CD8-positive, alpha-beta memory T cell (primary cell): ENCODE data around the gene ADM. TPM values are rescaled to one million over a fixed set of nuclear protein-coding genes. Genes with fewer than 3 reads are reported as not detected.
A peak's percentile ranks its signal among the peaks of the same experiment; 100 is the strongest.

Source experiments
- CTCF ChIA-PET: fragments of 350-600 bp; sonication (Branson Sonifier 250); formaldehyde crosslinking; loops from one replicate; lab custom pipeline; 2021; ENCODE audit warnings: antibody characterized with exemption; lab: Charles Lee
- POLR2A ChIA-PET: fragments of 350-600 bp; sonication (Branson Sonifier 250); formaldehyde crosslinking; loops from one replicate; lab custom pipeline; 2021; ENCODE audit warnings: antibody characterized with exemption; lab: Charles Lee
- DNase-seq, 5 donors: peaks; one replicate each; pipeline versions ENCODE4 v3.0.0 to v3.0.0-alpha.2; 2020 to 2022; ENCODE audit warnings: mixed read lengths in 1 of 5
- H3K27ac ChIP-seq: one replicate; pipeline ENCODE4 v1.7.0; 2013; ENCODE audit warnings: low read depth, mild to moderate bottlenecking, low read length, moderate library complexity
- H3K27me3 ChIP-seq: 2 replicates; pipeline ENCODE4 v1.7.0; 2013; ENCODE audit warnings: low read length, mild to moderate bottlenecking; ENCODE audit not compliant: insufficient read depth, poor library complexity, severe bottlenecking
- H3K36me3 ChIP-seq: 2 replicates; pipeline ENCODE4 v1.7.0; 2013; ENCODE audit warnings: mild to moderate bottlenecking, low read length, moderate library complexity; ENCODE audit not compliant: insufficient read depth
- H3K4me1 ChIP-seq: 2 replicates; pipeline ENCODE4 v1.7.0; 2013; ENCODE audit warnings: mild to moderate bottlenecking, low read length, moderate library complexity; ENCODE audit not compliant: insufficient read depth
- H3K4me3 ChIP-seq: 2 replicates; pipeline ENCODE4 v1.7.0; 2013; ENCODE audit warnings: mild to moderate bottlenecking, low read length
- H3K9me3 ChIP-seq: 2 replicates; pipeline ENCODE4 v1.7.0; 2013; ENCODE audit warnings: mild to moderate bottlenecking, low read length
- H3K27ac Mint-ChIP-seq, 8 donors: one replicate each; pipeline ENCODE4 v1.8.0; 2020 to 2021; ENCODE audit warnings: mixed read lengths in 8 of 8, mild to moderate bottlenecking in 6 of 8, inconsistent platforms in 3 of 8, moderate library complexity in 3 of 8
- H3K27me3 Mint-ChIP-seq, 2 donors: one replicate each; pipeline ENCODE4 v1.8.0; 2020 to 2021; ENCODE audit warnings: mixed read lengths in 2 of 2, mild to moderate bottlenecking in 1 of 2, moderate library complexity in 1 of 2
- H3K36me3 Mint-ChIP-seq, 3 donors: one replicate each; pipeline ENCODE4 v1.8.0; 2020 to 2021; ENCODE audit warnings: mixed read lengths in 3 of 3, inconsistent platforms in 1 of 3, mild to moderate bottlenecking in 1 of 3
- H3K4me1 Mint-ChIP-seq, 3 donors: one replicate each; pipeline ENCODE4 v1.8.0; 2020 to 2021; ENCODE audit warnings: mixed read lengths in 3 of 3, inconsistent platforms in 1 of 3, mild to moderate bottlenecking in 1 of 3
- H3K4me3 Mint-ChIP-seq, 7 donors: one replicate each; pipeline ENCODE4 v1.8.0; 2020 to 2021; ENCODE audit warnings: mixed read lengths in 7 of 7, mild to moderate bottlenecking in 6 of 7, moderate library complexity in 4 of 7, inconsistent platforms in 2 of 7
- H3K9me3 Mint-ChIP-seq, 5 donors: one replicate each; pipeline ENCODE4 v1.8.0; 2020 to 2022; ENCODE audit warnings: mixed read lengths in 5 of 5, mild to moderate bottlenecking in 3 of 5, moderate library complexity in 2 of 5, inconsistent platforms in 1 of 5
- polyA plus RNA-seq: library from polyadenylated mRNA; unstranded; fragments of 300-500 nt; fragmentation: Illumina TruSeq; gene quantifications from one replicate; pipeline ENCODE4 v1.2.3, GENCODE V29; 2021
- total RNA-seq, 2 experiments: library from RNA; stranded (reverse); gene quantifications; one replicate each; pipeline ENCODE4 v1.2.3, GENCODE V29; 2021

The ADM gene
- total and polyA plus RNA-seq, 3 experiments from 2014 or later: 0.16 to 0.64 (median 0.24) TPM

- ChIA-PET POLR2A (interaction anchor here (0.5 to 1.8 kb wide), 8 partner anchors 17 to 1620 kb away, joined by 3 to 6 read pairs (median 4); partner anchors contain the start of genes RNF141, RPL27A, WEE1 and ZNF143), CTCF (interaction anchor here (0.9 to 7.2 kb wide), 12 partner anchors 8 to 555 kb away, joined by 3 to 61 read pairs (median 4); partner anchors contain the start of genes RNF141 and SBF2)
- peaks cover 54% of the 10 kb centered on the region for H3K4me1 ChIP-seq
- Mint-ChIP-seq H3K27me3 (peaks cover 4 to 16% of the 10 kb centered on the region in 2 donors), H3K27ac (peak overlapping the region; percentile 80 to 99 (median 97)), H3K36me3 (peaks cover 0 to 14% (median 0%) of the 10 kb centered on the region in 3 donors), H3K9me3 (no peaks in the 10 kb centered on the region), H3K4me1 (peaks cover 40 to 66% (median 63%) of the 10 kb centered on the region in 3 donors), H3K4me3 (peak overlapping the region; percentile 97 to 100 (median 99))
- H3K9me3 ChIP-seq: no peaks in the 10 kb centered on the region
- peak; percentile 62 to 87 (median 73) for DNase-seq
- H3K27ac ChIP-seq: peak overlapping the region; percentile 40
- H3K4me3 ChIP-seq: peak overlapping the region; percentile 93
- no peaks in the 10 kb centered on the region for H3K36me3 ChIP-seq
- H3K27me3 ChIP-seq: peaks cover 22% of the 10 kb centered on the region
Observed at GRCh38 chr11:10302744-10303557, 1.9 kb upstream of the ADM start.

- POLR2A ChIA-PET: interaction anchor here (0.6 to 1.8 kb wide), 7 partner anchors 18 to 1621 kb away, joined by 3 to 6 read pairs (median 3); partner anchors contain the start of genes RPL27A, WEE1 and ZNF143
Observed at GRCh38 chr11:10303558-10304363, 1.1 kb upstream of the ADM start.

GRCh38 chr11:10305262-10305963 lies 540 bp downstream of the ADM start:
- ChIA-PET POLR2A (interaction anchor here (0.6 to 1.6 kb wide), 3 partner anchors 8 to 95 kb away, joined by 3 to 4 read pairs (median 3); no protein-coding TSS in a partner anchor), CTCF (interaction anchor here (0.6 to 7.2 kb wide), 8 partner anchors 12 to 546 kb away, joined by 3 to 61 read pairs (median 4); no protein-coding TSS in a partner anchor)
- H3K27ac ChIP-seq: no peak overlapping the region
- H3K27me3 ChIP-seq: peaks cover 30% of the 10 kb centered on the region
- peaks cover 38 to 55% (median 54%) of the 10 kb centered on the region in 3 donors for H3K4me1 Mint-ChIP-seq
- H3K36me3 Mint-ChIP-seq: peaks cover 0 to 14% (median 0%) of the 10 kb centered on the region in 3 donors
- peak overlapping the region; percentile 93 for H3K4me3 ChIP-seq
- no peaks in the 10 kb centered on the region for H3K9me3 ChIP-seq
- H3K4me1 ChIP-seq: peaks cover 53% of the 10 kb centered on the region
- peak overlapping the region; percentile 97 to 100 (median 99) for H3K4me3 Mint-ChIP-seq
- no peaks in the 10 kb centered on the region for H3K36me3 ChIP-seq
- no peaks in the 10 kb centered on the region for H3K9me3 Mint-ChIP-seq
- peak in 3 of 5 donors; percentile 26 to 55 (median 33) for DNase-seq
- H3K27ac Mint-ChIP-seq: peak overlapping the region in 3 of 8 donors; percentile 11 to 35 (median 24)
- H3K27me3 Mint-ChIP-seq: peaks cover 11 to 18% of the 10 kb centered on the region in 2 donors

More at GRCh38 chr11:10303558-10304363, 1.1 kb upstream of the ADM start:
- Mint-ChIP-seq H3K9me3 (no peaks in the 10 kb centered on the region), H3K36me3 (peaks cover 0 to 14% (median 0%) of the 10 kb centered on the region in 3 donors), H3K27ac (peak overlapping the region; percentile 80 to 99 (median 97)), H3K4me3 (peak overlapping the region; percentile 97 to 100 (median 99)), H3K27me3 (peaks cover 5 to 16% of the 10 kb centered on the region in 2 donors), H3K4me1 (peaks cover 38 to 63% (median 60%) of the 10 kb centered on the region in 3 donors)
- CTCF ChIA-PET: interaction anchor here (0.9 to 7.2 kb wide), 11 partner anchors 9 to 556 kb away, joined by 3 to 61 read pairs (median 4); partner anchors contain the start of genes RNF141 and SBF2
- Histone ChIP-seq H3K36me3 (no peaks in the 10 kb centered on the region), H3K9me3 (no peaks in the 10 kb centered on the region), H3K27me3 (peaks cover 30% of the 10 kb centered on the region), H3K27ac (peak overlapping the region; percentile 40), H3K4me3 (peak overlapping the region; percentile 93), H3K4me1 (peaks cover 55% of the 10 kb centered on the region)
- peak in 2 of 5 donors; percentile 38 to 53 for DNase-seq

- H3K36me3 ChIP-seq: no peaks in the 10 kb centered on the region
- Mint-ChIP-seq H3K9me3 (no peaks in the 10 kb centered on the region), H3K27me3 (peaks cover 11 to 18% of the 10 kb centered on the region in 2 donors), H3K4me1 (peaks cover 38 to 54% (median 52%) of the 10 kb centered on the region in 3 donors), H3K36me3 (peaks cover 0 to 14% (median 0%) of the 10 kb centered on the region in 3 donors), H3K27ac (peak overlapping the region in 4 of 8 donors; percentile 8 to 33 (median 14)), H3K4me3 (peak overlapping the region; percentile 97 to 100 (median 99))
- H3K9me3 ChIP-seq: no peaks in the 10 kb centered on the region
- ChIA-PET CTCF (interaction anchor here (0.7 to 7.2 kb wide), 10 partner anchors 13 to 550 kb away, joined by 3 to 61 read pairs (median 4); partner anchors contain the start of gene RNF141), POLR2A (interaction anchor here (0.6 to 1.6 kb wide), 4 partner anchors 9 to 96 kb away, joined by 3 to 6 read pairs (median 4); no protein-coding TSS in a partner anchor)
- H3K4me3 ChIP-seq: peak overlapping the region; percentile 93
- H3K27me3 ChIP-seq: peaks cover 30% of the 10 kb centered on the region
- H3K27ac ChIP-seq: no peak overlapping the region
- peaks cover 53% of the 10 kb centered on the region for H3K4me1 ChIP-seq
- peak in 1 of 5 donors; percentile 17 for DNase-seq
Observed at GRCh38 chr11:10305964-10306918, 1.4 kb downstream of the ADM start.

- DNase-seq: no peak
- Histone ChIP-seq H3K27me3 (peaks cover 36% of the 10 kb centered on the region), H3K9me3 (no peaks in the 10 kb centered on the region), H3K4me3 (peak overlapping the region; percentile 93), H3K27ac (no peak overlapping the region), H3K4me1 (peaks cover 53% of the 10 kb centered on the region), H3K36me3 (no peaks in the 10 kb centered on the region)
- peak overlapping the region; percentile 97 to 100 (median 99) for H3K4me3 Mint-ChIP-seq
- peak overlapping the region in 3 of 8 donors; percentile 1 to 17 (median 8) for H3K27ac Mint-ChIP-seq
- H3K9me3 Mint-ChIP-seq: no peaks in the 10 kb centered on the region
- peaks cover 18 to 19% of the 10 kb centered on the region in 2 donors for H3K27me3 Mint-ChIP-seq
- POLR2A ChIA-PET: interaction anchor here (1.6 kb wide), 1 partner anchor 100 kb away, joined by 7 read pairs; no protein-coding TSS in a partner anchor
- H3K4me1 Mint-ChIP-seq: peaks cover 37 to 51% (median 50%) of the 10 kb centered on the region in 3 donors
- peaks cover 0 to 14% (median 0%) of the 10 kb centered on the region in 3 donors for H3K36me3 Mint-ChIP-seq
- CTCF ChIA-PET: interaction anchor here (0.7 to 7.2 kb wide), 35 partner anchors 8 to 772 kb away, joined by 3 to 115 read pairs (median 4); partner anchors contain the start of genes RNF141 and WEE1
Observed at GRCh38 chr11:10307022-10307399, 2.1 kb downstream of the ADM start.
